T-helper 17 cell (primary cell): ENCODE results near the gene AGL. TPM values are rescaled to one million over a fixed set of nuclear protein-coding genes. Genes with fewer than 3 reads are reported as not detected.
"Not testable (repeated sequence)": the region's sequence is repeated elsewhere in the genome, so short reads cannot be mapped to it uniquely, and the experiment has no call there.

Experiments
- ATAC-seq: fragments of 150-1000 bp; cut with Tn5 transposase; 2 replicates; pipeline ENCODE4 v1.10.0; 2021; ENCODE audit warnings: mild to moderate bottlenecking, moderate library complexity
- DNase-seq, 3 donors: peaks; one replicate each; pipeline versions ENCODE4 v3.0.0 to v3.0.0-alpha.2; 2020 to 2021
- H3K9me3 ChIP-seq: one replicate; pipeline ENCODE4 v1.7.0; 2013; ENCODE audit warnings: low read length, mild to moderate bottlenecking; ENCODE audit not compliant: control insufficient read depth, poor library complexity, severe bottlenecking
- H3K27ac Mint-ChIP-seq: one replicate; pipeline ENCODE4 v1.8.0; 2022; ENCODE audit warnings: mild to moderate bottlenecking, moderate library complexity, mixed read lengths
- H3K27me3 Mint-ChIP-seq: one replicate; pipeline ENCODE4 v1.8.0; 2022; ENCODE audit warnings: mixed read lengths
- H3K36me3 Mint-ChIP-seq: one replicate; pipeline ENCODE4 v1.8.0; 2022; ENCODE audit warnings: low read depth, mixed read lengths
- H3K4me1 Mint-ChIP-seq: one replicate; pipeline ENCODE4 v1.8.0; 2022; ENCODE audit warnings: mild to moderate bottlenecking, mixed read lengths
- H3K4me3 Mint-ChIP-seq: one replicate; pipeline ENCODE4 v1.8.0; 2022; ENCODE audit warnings: mild to moderate bottlenecking, moderate library complexity, mixed read lengths
- total RNA-seq, 4 donors: library from RNA in 2 of 4; stranded (reverse) in 2 of 4; gene quantifications; one replicate each; pipeline ENCODE4 v1.2.3 and lab custom pipeline; 2022 to 2026

The AGL gene
- total RNA-seq, 2 donors from 2014 or later: 10.5 to 12.2 TPM

- H3K9me3 ChIP-seq: peaks cover 3% of the 10 kb centered on the region
- Mint-ChIP-seq H3K4me3 (no peak overlapping the region), H3K27me3 (peaks cover 21% of the 10 kb centered on the region), H3K27ac (no peak overlapping the region), H3K36me3 (peaks cover 6% of the 10 kb centered on the region), H3K4me1 (no peaks in the 10 kb centered on the region)
- ATAC-seq (no peak), DNase-seq (no peak)
Measured at GRCh38 chr1:99829269-99829668, 20.9 kb upstream of the AGL start.

- DNase-seq, H3K36me3 Mint-ChIP-seq, H3K9me3 ChIP-seq, ATAC-seq, H3K4me1 Mint-ChIP-seq, H3K4me3 Mint-ChIP-seq, H3K27ac Mint-ChIP-seq: not testable (repeated sequence)
- peaks cover 11% of the 10 kb centered on the region for H3K27me3 Mint-ChIP-seq
Measured at GRCh38 chr1:99833911-99834310, 16.2 kb upstream of the AGL start.

GRCh38 chr1:99836171-99837103 is 13.7 kb upstream of the AGL start:
- not testable (repeated sequence) for H3K4me3 Mint-ChIP-seq, H3K27me3 Mint-ChIP-seq, DNase-seq, ATAC-seq, H3K9me3 ChIP-seq, H3K4me1 Mint-ChIP-seq, H3K36me3 Mint-ChIP-seq, H3K27ac Mint-ChIP-seq

- H3K4me1 Mint-ChIP-seq, ATAC-seq, H3K9me3 ChIP-seq, H3K27ac Mint-ChIP-seq, H3K4me3 Mint-ChIP-seq, DNase-seq, H3K36me3 Mint-ChIP-seq: not testable (repeated sequence)
- H3K27me3 Mint-ChIP-seq: peaks cover 11% of the 10 kb centered on the region
Measured at GRCh38 chr1:99840353-99840752, 9.8 kb upstream of the AGL start.

- DNase-seq (no peak), ATAC-seq (no peak)
- Mint-ChIP-seq H3K36me3 (no peaks in the 10 kb centered on the region), H3K4me1 (peaks cover 6% of the 10 kb centered on the region), H3K27me3 (peaks cover 11% of the 10 kb centered on the region), H3K27ac (no peak overlapping the region), H3K4me3 (no peak overlapping the region)
- H3K9me3 ChIP-seq: no peaks in the 10 kb centered on the region
Measured at GRCh38 chr1:99843760-99844159, 6.4 kb upstream of the AGL start.

GRCh38 chr1:99845201-99845600 is 5.0 kb upstream of the AGL start:
- H3K4me3 Mint-ChIP-seq, H3K9me3 ChIP-seq, DNase-seq, ATAC-seq, H3K36me3 Mint-ChIP-seq, H3K27ac Mint-ChIP-seq: not testable (repeated sequence)
- Mint-ChIP-seq H3K4me1 (peaks cover 11% of the 10 kb centered on the region), H3K27me3 (peaks cover 11% of the 10 kb centered on the region)

GRCh38 chr1:99849413-99849743 is 783 bp upstream of the AGL start:
- Mint-ChIP-seq H3K4me1 (peaks cover 28% of the 10 kb centered on the region), H3K4me3 (peak overlapping the region; percentile 97), H3K27ac (peak overlapping the region; percentile 97), H3K36me3 (peaks cover 4% of the 10 kb centered on the region), H3K27me3 (peaks cover 2% of the 10 kb centered on the region)
- no peaks in the 10 kb centered on the region for H3K9me3 ChIP-seq
- no peak for ATAC-seq
- DNase-seq: peak in 1 of 3 donors; percentile 5

- peak overlapping the region; percentile 97 for H3K27ac Mint-ChIP-seq
- peak overlapping the region; percentile 97 for H3K4me3 Mint-ChIP-seq
- ATAC-seq (peak; percentile 17), DNase-seq (no peak)
- no peaks in the 10 kb centered on the region for H3K9me3 ChIP-seq
- no peaks in the 10 kb centered on the region for H3K27me3 Mint-ChIP-seq
- peaks cover 28% of the 10 kb centered on the region for H3K4me1 Mint-ChIP-seq
- peaks cover 6% of the 10 kb centered on the region for H3K36me3 Mint-ChIP-seq
Measured at GRCh38 chr1:99850459-99851291, 514 bp downstream of the AGL start.

- Mint-ChIP-seq H3K4me3 (peak overlapping the region; percentile 61), H3K36me3 (peaks cover 6% of the 10 kb centered on the region), H3K4me1 (peaks cover 28% of the 10 kb centered on the region), H3K27ac (peak overlapping the region; percentile 85), H3K27me3 (no peaks in the 10 kb centered on the region)
- H3K9me3 ChIP-seq: no peaks in the 10 kb centered on the region
- DNase-seq (no peak), ATAC-seq (no peak)
Measured at GRCh38 chr1:99851850-99852454, 1.8 kb downstream of the AGL start.

- no peak overlapping the region for H3K4me3 Mint-ChIP-seq
- peaks cover 6% of the 10 kb centered on the region for H3K36me3 Mint-ChIP-seq
- no peak for ATAC-seq
- H3K9me3 ChIP-seq: no peaks in the 10 kb centered on the region
- peaks cover 26% of the 10 kb centered on the region for H3K4me1 Mint-ChIP-seq
- no peaks in the 10 kb centered on the region for H3K27me3 Mint-ChIP-seq
- peak overlapping the region; percentile 75 for H3K27ac Mint-ChIP-seq
- DNase-seq: no peak
Measured at GRCh38 chr1:99852648-99853047, 2.5 kb downstream of the AGL start.

- DNase-seq: no peak
- H3K27me3 Mint-ChIP-seq: no peaks in the 10 kb centered on the region
- no peak for ATAC-seq
- H3K9me3 ChIP-seq: no peaks in the 10 kb centered on the region
- no peak overlapping the region for H3K27ac Mint-ChIP-seq
- H3K4me1 Mint-ChIP-seq: peaks cover 11% of the 10 kb centered on the region
- no peak overlapping the region for H3K4me3 Mint-ChIP-seq
- H3K36me3 Mint-ChIP-seq: peaks cover 7% of the 10 kb centered on the region
Measured at GRCh38 chr1:99855914-99856450, 5.8 kb downstream of the AGL start.

- not testable (repeated sequence) for H3K27ac Mint-ChIP-seq, DNase-seq, H3K4me3 Mint-ChIP-seq, H3K36me3 Mint-ChIP-seq, H3K9me3 ChIP-seq, H3K27me3 Mint-ChIP-seq, ATAC-seq, H3K4me1 Mint-ChIP-seq
Measured at GRCh38 chr1:99857041-99857440, 6.9 kb downstream of the AGL start.

- DNase-seq (no peak), ATAC-seq (no peak)
- no peaks in the 10 kb centered on the region for H3K9me3 ChIP-seq
- peaks cover under 1% of the 10 kb centered on the region for H3K4me1 Mint-ChIP-seq
- H3K27me3 Mint-ChIP-seq: no peaks in the 10 kb centered on the region
- H3K36me3 Mint-ChIP-seq: peaks cover 5% of the 10 kb centered on the region
- H3K27ac Mint-ChIP-seq: no peak overlapping the region
- H3K4me3 Mint-ChIP-seq: no peak overlapping the region
Measured at GRCh38 chr1:99858286-99858685, 8.1 kb downstream of the AGL start.
